Tibial nerve (tissue), 4 donors: ENCODE data around the gene NPLOC4.

ENCODE experiments used
- EP300 ChIP-seq, 2 donors: sonication (generic); formaldehyde crosslinking; IDR thresholded peaks; one replicate each; pipeline ENCODE4 v1.6.1; 2017; ENCODE audit warnings: antibody characterized with exemption in 2 of 2, mild to moderate bottlenecking in 1 of 2
- POLR2A ChIP-seq, 2 donors: fragments of 450-650 bp; IDR thresholded peaks; one replicate each; pipeline ENCODE4 v1.6.1; 2017; ENCODE audit warnings: antibody characterized with exemption in 2 of 2, mild to moderate bottlenecking in 2 of 2, moderate library complexity in 2 of 2
- TF ChIP-seq, protein P1 (sequence below), 5 experiments: fragments of 200-600 bp in 3 of 5; fragments of 450-650 bp in 2 of 5; sonication (generic) in 3 of 5; IDR thresholded peaks; one replicate each; pipeline ENCODE4 v1.5.1; 2016 to 2019; ENCODE audit warnings: antibody characterized with exemption in 5 of 5, mild to moderate bottlenecking in 3 of 5, moderate library complexity in 2 of 5

- TF ChIP-seq, protein P1, sequence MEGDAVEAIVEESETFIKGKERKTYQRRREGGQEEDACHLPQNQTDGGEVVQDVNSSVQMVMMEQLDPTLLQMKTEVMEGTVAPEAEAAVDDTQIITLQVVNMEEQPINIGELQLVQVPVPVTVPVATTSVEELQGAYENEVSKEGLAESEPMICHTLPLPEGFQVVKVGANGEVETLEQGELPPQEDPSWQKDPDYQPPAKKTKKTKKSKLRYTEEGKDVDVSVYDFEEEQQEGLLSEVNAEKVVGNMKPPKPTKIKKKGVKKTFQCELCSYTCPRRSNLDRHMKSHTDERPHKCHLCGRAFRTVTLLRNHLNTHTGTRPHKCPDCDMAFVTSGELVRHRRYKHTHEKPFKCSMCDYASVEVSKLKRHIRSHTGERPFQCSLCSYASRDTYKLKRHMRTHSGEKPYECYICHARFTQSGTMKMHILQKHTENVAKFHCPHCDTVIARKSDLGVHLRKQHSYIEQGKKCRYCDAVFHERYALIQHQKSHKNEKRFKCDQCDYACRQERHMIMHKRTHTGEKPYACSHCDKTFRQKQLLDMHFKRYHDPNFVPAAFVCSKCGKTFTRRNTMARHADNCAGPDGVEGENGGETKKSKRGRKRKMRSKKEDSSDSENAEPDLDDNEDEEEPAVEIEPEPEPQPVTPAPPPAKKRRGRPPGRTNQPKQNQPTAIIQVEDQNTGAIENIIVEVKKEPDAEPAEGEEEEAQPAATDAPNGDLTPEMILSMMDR (IDR thresholded peaks at IDR 0.05), result no peak
- no peak for TF ChIP-seq POLR2A (IDR thresholded peaks at IDR 0.05)
- TF ChIP-seq EP300 (IDR thresholded peaks at IDR 0.05), result no peak
Measured at GRCh38 chr17:81680150-81680549, 43.2 kb upstream of the NPLOC4 start.
